ENCODE results near the gene ATMIN. TPM values are rescaled to one million over a fixed set of nuclear protein-coding genes. Genes with fewer than 3 reads are reported as not detected.

Gene ATMIN
- total and polyA plus RNA-seq, 2 of the 13 experiments (the other 11 are each of a cell fraction or from before 2014, with no cell fraction given) = 34.6 to 60.4 TPM

DNA sequence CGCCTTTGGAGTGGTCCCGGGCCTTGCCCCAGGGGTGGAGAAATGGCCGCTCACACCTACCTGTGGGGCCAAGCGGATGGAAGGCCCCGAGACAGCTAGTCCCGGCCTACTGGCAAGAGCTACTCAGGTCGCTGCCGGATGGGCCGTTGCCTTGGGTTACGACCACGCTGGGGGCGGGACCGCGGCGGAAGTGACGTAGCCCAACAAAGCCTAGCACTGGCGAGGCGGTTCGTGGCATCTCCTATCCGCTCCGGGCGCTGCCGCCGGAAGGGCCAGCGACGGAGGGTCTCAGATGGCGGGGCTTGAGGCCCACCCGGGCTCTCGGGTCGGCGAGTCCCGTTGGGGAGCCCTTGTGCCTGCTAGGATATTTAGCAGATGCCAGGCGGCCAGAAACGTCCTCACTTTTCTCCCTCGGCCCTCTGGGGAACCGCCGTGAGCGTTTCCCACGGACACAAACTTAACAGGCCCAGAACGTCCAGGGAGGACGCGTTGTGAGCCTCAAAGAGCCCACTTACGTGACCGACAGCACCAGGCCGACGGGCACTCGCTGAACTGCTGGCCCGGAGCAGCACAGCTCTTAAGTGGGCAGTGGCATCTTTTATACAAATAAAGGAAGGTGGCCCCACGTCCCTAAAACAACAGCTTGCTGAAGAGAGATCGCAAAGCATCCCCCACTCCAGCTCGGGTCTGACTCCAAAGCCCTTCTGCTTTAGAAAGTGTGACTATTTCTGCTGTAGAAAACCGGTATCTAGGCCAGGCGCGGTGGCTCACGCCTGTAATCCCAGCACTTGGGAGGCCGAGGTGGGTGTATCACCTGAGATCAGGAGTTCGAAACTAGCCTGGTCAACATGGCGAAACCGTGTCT, 41.7 kb downstream of the ATMIN start, which contains the start of gene C16orf46 (continued):
- TF ChIP-seq, protein P1, sequence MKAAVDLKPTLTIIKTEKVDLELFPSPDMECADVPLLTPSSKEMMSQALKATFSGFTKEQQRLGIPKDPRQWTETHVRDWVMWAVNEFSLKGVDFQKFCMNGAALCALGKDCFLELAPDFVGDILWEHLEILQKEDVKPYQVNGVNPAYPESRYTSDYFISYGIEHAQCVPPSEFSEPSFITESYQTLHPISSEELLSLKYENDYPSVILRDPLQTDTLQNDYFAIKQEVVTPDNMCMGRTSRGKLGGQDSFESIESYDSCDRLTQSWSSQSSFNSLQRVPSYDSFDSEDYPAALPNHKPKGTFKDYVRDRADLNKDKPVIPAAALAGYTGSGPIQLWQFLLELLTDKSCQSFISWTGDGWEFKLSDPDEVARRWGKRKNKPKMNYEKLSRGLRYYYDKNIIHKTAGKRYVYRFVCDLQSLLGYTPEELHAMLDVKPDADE (CRISPR knock-in tag; IDR thresholded peaks at IDR 0.05) = peak; percentile 50; the same call in 1 of the 2 replicates
- TF ChIP-seq, protein P2, sequence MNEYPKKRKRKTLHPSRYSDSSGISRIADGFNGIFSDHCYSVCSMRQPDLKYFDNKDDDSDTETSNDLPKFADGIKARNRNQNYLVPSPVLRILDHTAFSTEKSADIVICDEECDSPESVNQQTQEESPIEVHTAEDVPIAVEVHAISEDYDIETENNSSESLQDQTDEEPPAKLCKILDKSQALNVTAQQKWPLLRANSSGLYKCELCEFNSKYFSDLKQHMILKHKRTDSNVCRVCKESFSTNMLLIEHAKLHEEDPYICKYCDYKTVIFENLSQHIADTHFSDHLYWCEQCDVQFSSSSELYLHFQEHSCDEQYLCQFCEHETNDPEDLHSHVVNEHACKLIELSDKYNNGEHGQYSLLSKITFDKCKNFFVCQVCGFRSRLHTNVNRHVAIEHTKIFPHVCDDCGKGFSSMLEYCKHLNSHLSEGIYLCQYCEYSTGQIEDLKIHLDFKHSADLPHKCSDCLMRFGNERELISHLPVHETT (CRISPR knock-in tag; conservative IDR thresholded peaks at IDR 0.05) = 0 out of 2 replicates have a peak, but pooled peaks have one; percentile 8
- TF ChIP-seq KDM5A (IDR thresholded peaks at IDR 0.05; ENCODE audit: borderline replicate concordance, low read length) = peak; percentile 91
- TF ChIP-seq NR2F2 (IDR thresholded peaks at IDR 0.05; ENCODE audit: borderline replicate concordance, low read depth) = no peak; the same call in 1 of the 2 replicates
- peak; percentile 46; the same call in 1 of the 2 replicates for TF ChIP-seq ZNF761 (CRISPR knock-in tag; conservative IDR thresholded peaks at IDR 0.05)
- TF ChIP-seq PHF21A (CRISPR knock-in tag; IDR thresholded peaks at IDR 0.05) = peak; percentile 60; the same call in 1 of the 2 replicates
- TF ChIP-seq, protein P3, sequence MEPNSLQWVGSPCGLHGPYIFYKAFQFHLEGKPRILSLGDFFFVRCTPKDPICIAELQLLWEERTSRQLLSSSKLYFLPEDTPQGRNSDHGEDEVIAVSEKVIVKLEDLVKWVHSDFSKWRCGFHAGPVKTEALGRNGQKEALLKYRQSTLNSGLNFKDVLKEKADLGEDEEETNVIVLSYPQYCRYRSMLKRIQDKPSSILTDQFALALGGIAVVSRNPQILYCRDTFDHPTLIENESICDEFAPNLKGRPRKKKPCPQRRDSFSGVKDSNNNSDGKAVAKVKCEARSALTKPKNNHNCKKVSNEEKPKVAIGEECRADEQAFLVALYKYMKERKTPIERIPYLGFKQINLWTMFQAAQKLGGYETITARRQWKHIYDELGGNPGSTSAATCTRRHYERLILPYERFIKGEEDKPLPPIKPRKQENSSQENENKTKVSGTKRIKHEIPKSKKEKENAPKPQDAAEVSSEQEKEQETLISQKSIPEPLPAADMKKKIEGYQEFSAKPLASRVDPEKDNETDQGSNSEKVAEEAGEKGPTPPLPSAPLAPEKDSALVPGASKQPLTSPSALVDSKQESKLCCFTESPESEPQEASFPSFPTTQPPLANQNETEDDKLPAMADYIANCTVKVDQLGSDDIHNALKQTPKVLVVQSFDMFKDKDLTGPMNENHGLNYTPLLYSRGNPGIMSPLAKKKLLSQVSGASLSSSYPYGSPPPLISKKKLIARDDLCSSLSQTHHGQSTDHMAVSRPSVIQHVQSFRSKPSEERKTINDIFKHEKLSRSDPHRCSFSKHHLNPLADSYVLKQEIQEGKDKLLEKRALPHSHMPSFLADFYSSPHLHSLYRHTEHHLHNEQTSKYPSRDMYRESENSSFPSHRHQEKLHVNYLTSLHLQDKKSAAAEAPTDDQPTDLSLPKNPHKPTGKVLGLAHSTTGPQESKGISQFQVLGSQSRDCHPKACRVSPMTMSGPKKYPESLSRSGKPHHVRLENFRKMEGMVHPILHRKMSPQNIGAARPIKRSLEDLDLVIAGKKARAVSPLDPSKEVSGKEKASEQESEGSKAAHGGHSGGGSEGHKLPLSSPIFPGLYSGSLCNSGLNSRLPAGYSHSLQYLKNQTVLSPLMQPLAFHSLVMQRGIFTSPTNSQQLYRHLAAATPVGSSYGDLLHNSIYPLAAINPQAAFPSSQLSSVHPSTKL (CRISPR knock-in tag; IDR thresholded peaks at IDR 0.05) = peak; percentile 62
- no peak for TF ChIP-seq ZNF34 (CRISPR knock-in tag; IDR thresholded peaks at IDR 0.05; ENCODE audit: borderline replicate concordance)
- TF ChIP-seq TCF7L2 (IDR thresholded peaks at IDR 0.05; ENCODE audit: low read depth, low read length) = no peak
- TF ChIP-seq NFRKB (IDR thresholded peaks at IDR 0.05) = no peak
- TF ChIP-seq, protein P4, sequence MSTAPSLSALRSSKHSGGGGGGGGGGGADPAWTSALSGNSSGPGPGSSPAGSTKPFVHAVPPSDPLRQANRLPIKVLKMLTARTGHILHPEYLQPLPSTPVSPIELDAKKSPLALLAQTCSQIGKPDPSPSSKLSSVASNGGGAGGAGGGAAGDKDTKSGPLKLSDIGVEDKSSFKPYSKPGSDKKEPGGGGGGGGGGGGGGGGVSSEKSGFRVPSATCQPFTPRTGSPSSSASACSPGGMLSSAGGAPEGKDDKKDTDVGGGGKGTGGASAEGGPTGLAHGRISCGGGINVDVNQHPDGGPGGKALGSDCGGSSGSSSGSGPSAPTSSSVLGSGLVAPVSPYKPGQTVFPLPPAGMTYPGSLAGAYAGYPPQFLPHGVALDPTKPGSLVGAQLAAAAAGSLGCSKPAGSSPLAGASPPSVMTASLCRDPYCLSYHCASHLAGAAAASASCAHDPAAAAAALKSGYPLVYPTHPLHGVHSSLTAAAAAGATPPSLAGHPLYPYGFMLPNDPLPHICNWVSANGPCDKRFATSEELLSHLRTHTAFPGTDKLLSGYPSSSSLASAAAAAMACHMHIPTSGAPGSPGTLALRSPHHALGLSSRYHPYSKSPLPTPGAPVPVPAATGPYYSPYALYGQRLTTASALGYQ (CRISPR knock-in tag; IDR thresholded peaks at IDR 0.05) = peak; percentile 88
- TF ChIP-seq CHCHD3 (CRISPR knock-in tag; IDR thresholded peaks at IDR 0.05) = 0 out of 2 replicates have a peak, but pooled peaks have one; percentile 78
- TF ChIP-seq NR2F1 (CRISPR knock-in tag; IDR thresholded peaks at IDR 0.05) = 0 out of 4 replicates have a peak, but pooled peaks have one; percentile 8 to 19
- TF ChIP-seq CREM (IDR thresholded peaks at IDR 0.05) = peak; percentile 97
- TF ChIP-seq CREM (CRISPR knock-in tag; IDR thresholded peaks at IDR 0.05) = peak; percentile 67
- TF ChIP-seq MBD4 (IDR thresholded peaks at IDR 0.05; ENCODE audit: borderline replicate concordance, low read length) = no peak
- TF ChIP-seq KAT2B (IDR thresholded peaks at IDR 0.05; ENCODE audit: borderline replicate concordance, low read depth, low read length) = no peak
- TF ChIP-seq SMARCC2 (IDR thresholded peaks at IDR 0.05) = no peak
- TF ChIP-seq ZNF432 (CRISPR knock-in tag; IDR thresholded peaks at IDR 0.05; ENCODE audit: borderline replicate concordance) = no peak
- peak; percentile 94 for TF ChIP-seq KMT2B (CRISPR knock-in tag; IDR thresholded peaks at IDR 0.05)
- no peak; the same call in 1 of the 2 replicates for TF ChIP-seq EEA1 (CRISPR knock-in tag; IDR thresholded peaks at IDR 0.05; ENCODE audit: borderline replicate concordance)
- peak; percentile 95; the same call in 1 of the 2 replicates for TF ChIP-seq ZNF253 (CRISPR knock-in tag; IDR thresholded peaks at IDR 0.05; ENCODE audit: borderline replicate concordance)
